Liver (tissue), 2 donors: ENCODE data around the gene SLC9A3.

Experiments
- EGR1 ChIP-seq, 2 donors: IDR thresholded peaks; 2 replicates each; pipeline ENCODE4 v1.6.1; 2016 to 2018; ENCODE audit warnings: antibody characterized with exemption in 2 of 2, low read depth in 2 of 2
- RAD21 ChIP-seq, 2 donors: IDR thresholded peaks; 2 replicates each; pipeline ENCODE4 v1.6.1; 2016; ENCODE audit warnings: antibody characterized with exemption in 2 of 2, mild to moderate bottlenecking in 2 of 2
- ZBTB33 ChIP-seq: IDR thresholded peaks from 2 replicates; pipeline ENCODE4 v1.6.1; 2016; ENCODE audit warnings: antibody characterized with exemption
- donor health status: healthy.

GRCh38 chr5:504326-505154, 19.7 kb downstream of the SLC9A3 start:
- TF ChIP-seq EGR1 (IDR thresholded peaks at IDR 0.05; ENCODE audit: low read depth in 2 of 2) (no peak), RAD21 (IDR thresholded peaks at IDR 0.05) (no peak), ZBTB33 (no peak)
